ENCODE data around the gene CLTCL1.

CLTCL1 gene

GRCh38 chr22:19271856-19272535 lies 19.5 kb downstream of the CLTCL1 start:
- Histone ChIP-seq H3K27me3 (ENCODE audit: insufficient read depth, poor library complexity, severe bottlenecking) (no peaks in the 10 kb centered on the region), H3K27ac (replicated peaks) (no peak overlapping the region), H3K4me3 (replicated peaks; ENCODE audit: insufficient read depth, low read length) (no peak overlapping the region)
- no peak for DNase-seq (ENCODE audit: low read depth in 1 of 2, low spot score in 1 of 2)
- TF ChIP-seq CTCF (IDR thresholded peaks at IDR 0.05; ENCODE audit: insufficient read depth, low read length) (no peak), POLR2AphosphoS5 (IDR thresholded peaks at IDR 0.05; ENCODE audit: low read depth) (no peak), REST (IDR thresholded peaks at IDR 0.05; ENCODE audit: insufficient replicate concordance, low read depth) (no peak), SPI1 (IDR thresholded peaks at IDR 0.05; ENCODE audit: borderline replicate concordance, low read depth) (no peak), GABPA (IDR thresholded peaks at IDR 0.05; ENCODE audit: low read depth) (no peak)

DNA sequence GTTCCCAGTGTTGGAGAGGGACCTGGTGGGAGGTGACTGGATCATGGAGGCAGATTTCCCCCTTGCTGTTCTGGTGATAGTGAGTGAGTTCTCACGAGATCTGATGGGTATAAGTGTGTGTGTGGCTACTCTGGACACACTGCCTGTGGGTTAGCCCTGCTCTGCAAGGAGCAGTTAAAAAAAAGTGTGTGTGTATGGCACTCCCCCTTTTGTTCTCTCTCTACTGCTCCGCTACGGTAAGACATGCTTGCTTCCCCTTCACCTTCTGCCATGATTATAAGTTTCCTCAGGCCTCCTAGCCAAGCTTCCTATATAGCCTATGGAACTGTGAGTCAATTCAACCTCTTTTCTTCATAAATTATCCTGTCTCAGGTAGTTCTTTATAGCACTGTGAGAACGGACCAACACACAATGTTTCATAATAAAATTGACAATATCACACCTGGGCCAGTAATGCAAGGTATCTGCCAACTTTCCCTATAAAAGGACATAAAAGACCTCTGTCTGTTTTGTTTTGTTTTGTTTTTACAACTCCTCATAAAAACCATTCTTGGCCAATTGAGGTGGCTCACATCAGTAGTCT lies 20.2 kb downstream of the CLTCL1 start:
- Histone ChIP-seq H3K27ac (replicated peaks) (no peak overlapping the region), H3K4me3 (replicated peaks; ENCODE audit: insufficient read depth, low read length) (no peak overlapping the region), H3K27me3 (ENCODE audit: insufficient read depth, poor library complexity, severe bottlenecking) (no peaks in the 10 kb centered on the region)
- no peak for TF ChIP-seq POLR2AphosphoS5 (IDR thresholded peaks at IDR 0.05; ENCODE audit: low read depth)
- TF ChIP-seq CTCF (IDR thresholded peaks at IDR 0.05; ENCODE audit: insufficient read depth, low read length): no peak
- no peak for TF ChIP-seq GABPA (IDR thresholded peaks at IDR 0.05; ENCODE audit: low read depth)
- TF ChIP-seq SPI1 (IDR thresholded peaks at IDR 0.05; ENCODE audit: borderline replicate concordance, low read depth): no peak
- TF ChIP-seq REST (IDR thresholded peaks at IDR 0.05; ENCODE audit: insufficient replicate concordance, low read depth): no peak
- DNase-seq (ENCODE audit: low read depth in 1 of 2, low spot score in 1 of 2): no peak

DNA sequence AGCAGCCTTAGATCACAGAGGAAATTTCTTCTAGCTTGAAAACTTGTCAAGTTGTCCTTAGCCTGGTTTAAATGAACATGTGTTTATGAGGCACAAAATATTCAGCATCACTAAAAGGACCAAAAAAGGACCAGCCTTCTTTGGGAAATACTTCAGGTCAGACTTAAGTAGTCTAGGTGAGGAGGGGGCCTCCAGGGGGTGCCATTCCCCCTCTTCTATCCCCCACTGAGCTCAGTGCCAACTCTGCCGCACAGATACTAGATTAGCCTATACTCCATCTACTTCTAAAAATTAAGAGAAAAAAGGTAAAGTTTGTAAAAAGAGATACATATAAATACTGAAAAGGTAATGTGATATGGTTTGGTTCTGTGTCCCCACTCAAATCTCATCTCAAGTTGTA lies 20.6 kb downstream of the CLTCL1 start:
- Histone ChIP-seq H3K4me3 (replicated peaks; ENCODE audit: insufficient read depth, low read length) (no peak overlapping the region), H3K27me3 (ENCODE audit: insufficient read depth, poor library complexity, severe bottlenecking) (no peaks in the 10 kb centered on the region), H3K27ac (replicated peaks) (no peak overlapping the region)
- no peak for DNase-seq (ENCODE audit: low read depth in 1 of 2, low spot score in 1 of 2)
- no peak for TF ChIP-seq POLR2AphosphoS5 (IDR thresholded peaks at IDR 0.05; ENCODE audit: low read depth)
- no peak for TF ChIP-seq CTCF (IDR thresholded peaks at IDR 0.05; ENCODE audit: insufficient read depth, low read length)
- TF ChIP-seq GABPA (IDR thresholded peaks at IDR 0.05; ENCODE audit: low read depth): no peak
- no peak for TF ChIP-seq SPI1 (IDR thresholded peaks at IDR 0.05; ENCODE audit: borderline replicate concordance, low read depth)
- TF ChIP-seq REST (IDR thresholded peaks at IDR 0.05; ENCODE audit: insufficient replicate concordance, low read depth): no peak
